ENCODE data around the gene ZNF544. TPM values are rescaled to one million over a fixed set of nuclear protein-coding genes. Genes with fewer than 3 reads are reported as not detected.
"Not testable (repeated sequence)": the region's sequence is repeated elsewhere in the genome, so short reads cannot be mapped to it uniquely, and the experiment has no call there.

The ZNF544 gene
- total RNA-seq, 1 donor from 2014 or later, result 26.1 TPM

GRCh38 chr19:58294743-58295374 lies 66.1 kb downstream of the ZNF544 start:
- H3K36me3 ChIP-seq (ENCODE audit: control insufficient read depth in 3 of 3, insufficient read depth in 3 of 3, low read length in 3 of 3), result peaks cover 31 to 61% (median 45%) of the 10 kb centered on the region in 3 donors
- H3K27me3 ChIP-seq (ENCODE audit: control insufficient read depth in 3 of 3, insufficient read depth in 3 of 3, low read length in 3 of 3), result no peaks in the 10 kb centered on the region
- H3K9me3 ChIP-seq (ENCODE audit: control insufficient read depth in 3 of 3, low read length in 3 of 3), result peaks cover 5 to 27% (median 19%) of the 10 kb centered on the region in 3 donors
- peak overlapping the region in 1 of 3 donors; percentile 19 for H3K4me3 ChIP-seq (ENCODE audit: low read length in 3 of 3)
- no peaks in the 10 kb centered on the region for H3K4me1 ChIP-seq (ENCODE audit: control insufficient read depth in 3 of 3, insufficient read depth in 3 of 3, low read length in 3 of 3)
- no peak overlapping the region for H3K9ac ChIP-seq (ENCODE audit: low read depth in 1 of 3, low read length in 3 of 3)
- no peak overlapping the region for H3K27ac ChIP-seq (ENCODE audit: low read depth, low read length)

GRCh38 chr19:58296104-58296503 lies 67.4 kb downstream of the ZNF544 start:
- no peaks in the 10 kb centered on the region for H3K27me3 ChIP-seq (ENCODE audit: control insufficient read depth in 3 of 3, insufficient read depth in 3 of 3, low read length in 3 of 3)
- peaks cover 5 to 27% (median 19%) of the 10 kb centered on the region in 3 donors for H3K9me3 ChIP-seq (ENCODE audit: control insufficient read depth in 3 of 3, low read length in 3 of 3)
- H3K4me3 ChIP-seq (ENCODE audit: low read length in 3 of 3), result no peak overlapping the region
- H3K36me3 ChIP-seq (ENCODE audit: control insufficient read depth in 3 of 3, insufficient read depth in 3 of 3, low read length in 3 of 3), result peaks cover 35 to 62% (median 50%) of the 10 kb centered on the region in 3 donors
- H3K27ac ChIP-seq (ENCODE audit: low read depth, low read length), result no peak overlapping the region
- no peak overlapping the region for H3K9ac ChIP-seq (ENCODE audit: low read depth in 1 of 3, low read length in 3 of 3)
- H3K4me1 ChIP-seq (ENCODE audit: control insufficient read depth in 3 of 3, insufficient read depth in 3 of 3, low read length in 3 of 3), result no peaks in the 10 kb centered on the region

- H3K27ac ChIP-seq (ENCODE audit: low read depth, low read length), result no peak overlapping the region
- H3K9ac ChIP-seq (ENCODE audit: low read depth in 1 of 3, low read length in 3 of 3), result no peak overlapping the region
- H3K27me3 ChIP-seq (ENCODE audit: control insufficient read depth in 3 of 3, insufficient read depth in 3 of 3, low read length in 3 of 3), result no peaks in the 10 kb centered on the region
- peaks cover 0 to 8% (median 0%) of the 10 kb centered on the region in 3 donors for H3K9me3 ChIP-seq (ENCODE audit: control insufficient read depth in 3 of 3, low read length in 3 of 3)
- no peak overlapping the region for H3K4me3 ChIP-seq (ENCODE audit: low read length in 3 of 3)
- peaks cover 10 to 26% (median 19%) of the 10 kb centered on the region in 3 donors for H3K36me3 ChIP-seq (ENCODE audit: control insufficient read depth in 3 of 3, insufficient read depth in 3 of 3, low read length in 3 of 3)
- H3K4me1 ChIP-seq (ENCODE audit: control insufficient read depth in 3 of 3, insufficient read depth in 3 of 3, low read length in 3 of 3), result peaks cover 2 to 8% (median 5%) of the 10 kb centered on the region in 3 donors
These were observed 71.9 kb downstream of the ZNF544 start for GRCh38 chr19:58300620-58301019.

GRCh38 chr19:58304255-58304654 lies 75.5 kb downstream of the ZNF544 start:
- peaks cover 0 to 4% (median 0%) of the 10 kb centered on the region in 3 donors for H3K9me3 ChIP-seq (ENCODE audit: control insufficient read depth in 3 of 3, low read length in 3 of 3)
- no peak overlapping the region for H3K27ac ChIP-seq (ENCODE audit: low read depth, low read length)
- H3K4me1 ChIP-seq (ENCODE audit: control insufficient read depth in 3 of 3, insufficient read depth in 3 of 3, low read length in 3 of 3), result peaks cover 9 to 18% (median 13%) of the 10 kb centered on the region in 3 donors
- peaks cover 24 to 31% (median 28%) of the 10 kb centered on the region in 3 donors for H3K36me3 ChIP-seq (ENCODE audit: control insufficient read depth in 3 of 3, insufficient read depth in 3 of 3, low read length in 3 of 3)
- H3K9ac ChIP-seq (ENCODE audit: low read depth in 1 of 3, low read length in 3 of 3), result no peak overlapping the region
- peak overlapping the region; percentile 84 to 100 (median 99) for H3K4me3 ChIP-seq (ENCODE audit: low read length in 3 of 3)
- H3K27me3 ChIP-seq (ENCODE audit: control insufficient read depth in 3 of 3, insufficient read depth in 3 of 3, low read length in 3 of 3), result no peaks in the 10 kb centered on the region

GRCh38 chr19:58304748-58305064 lies 76.0 kb downstream of the ZNF544 start:
- H3K9ac ChIP-seq (ENCODE audit: low read depth in 1 of 3, low read length in 3 of 3), result peak overlapping the region; percentile 67 to 96 (median 95)
- H3K4me3 ChIP-seq (ENCODE audit: low read length in 3 of 3), result peak overlapping the region; percentile 84 to 100 (median 99)
- H3K9me3 ChIP-seq (ENCODE audit: control insufficient read depth in 3 of 3, low read length in 3 of 3), result peaks cover 0 to 4% (median 0%) of the 10 kb centered on the region in 3 donors
- no peaks in the 10 kb centered on the region for H3K27me3 ChIP-seq (ENCODE audit: control insufficient read depth in 3 of 3, insufficient read depth in 3 of 3, low read length in 3 of 3)
- peak overlapping the region; percentile 91 for H3K27ac ChIP-seq (ENCODE audit: low read depth, low read length)
- H3K4me1 ChIP-seq (ENCODE audit: control insufficient read depth in 3 of 3, insufficient read depth in 3 of 3, low read length in 3 of 3), result peaks cover 9 to 18% (median 13%) of the 10 kb centered on the region in 3 donors
- peaks cover 23 to 33% (median 28%) of the 10 kb centered on the region in 3 donors for H3K36me3 ChIP-seq (ENCODE audit: control insufficient read depth in 3 of 3, insufficient read depth in 3 of 3, low read length in 3 of 3)

GRCh38 chr19:58305065-58305931 lies 76.6 kb downstream of the ZNF544 start, which contains the start of gene ERVK3-1:
Gene ERVK3-1, plus strand, starts transcription at chr19:58305377. Its CDS starts 6,792 bp downstream, at chr19:58312169.
- H3K4me1 ChIP-seq (ENCODE audit: control insufficient read depth in 3 of 3, insufficient read depth in 3 of 3, low read length in 3 of 3), result peaks cover 9 to 18% (median 13%) of the 10 kb centered on the region in 3 donors
- H3K4me3 ChIP-seq (ENCODE audit: low read length in 3 of 3), result peak within 1 kb of the TSS; percentile 84 to 100 (median 99)
- peaks cover 0 to 4% (median 0%) of the 10 kb centered on the region in 3 donors for H3K9me3 ChIP-seq (ENCODE audit: control insufficient read depth in 3 of 3, low read length in 3 of 3)
- H3K36me3 ChIP-seq (ENCODE audit: control insufficient read depth in 3 of 3, insufficient read depth in 3 of 3, low read length in 3 of 3), result peaks cover 17 to 33% (median 28%) of the 10 kb centered on the region in 3 donors
- peak within 1 kb of the TSS; percentile 93 to 96 (median 95) for H3K9ac ChIP-seq (ENCODE audit: low read depth in 1 of 3, low read length in 3 of 3)
- H3K27ac ChIP-seq (ENCODE audit: low read depth, low read length), result peak within 1 kb of the TSS; percentile 91
- no peaks in the 10 kb centered on the region for H3K27me3 ChIP-seq (ENCODE audit: control insufficient read depth in 3 of 3, insufficient read depth in 3 of 3, low read length in 3 of 3)

GRCh38 chr19:58305932-58306323 lies 77.2 kb downstream of the ZNF544 start:
- Histone ChIP-seq H3K4me3 (ENCODE audit: low read length in 3 of 3) (peak overlapping the region; percentile 84 to 100 (median 99)), H3K4me1 (ENCODE audit: control insufficient read depth in 3 of 3, insufficient read depth in 3 of 3, low read length in 3 of 3) (peaks cover 9 to 18% (median 13%) of the 10 kb centered on the region in 3 donors), H3K9ac (ENCODE audit: low read depth in 1 of 3, low read length in 3 of 3) (peak overlapping the region; percentile 93 to 96 (median 95)), H3K27ac (ENCODE audit: low read depth, low read length) (peak overlapping the region; percentile 91), H3K36me3 (ENCODE audit: control insufficient read depth in 3 of 3, insufficient read depth in 3 of 3, low read length in 3 of 3) (peaks cover 12 to 27% (median 24%) of the 10 kb centered on the region in 3 donors), H3K9me3 (ENCODE audit: control insufficient read depth in 3 of 3, low read length in 3 of 3) (peaks cover 0 to 4% (median 0%) of the 10 kb centered on the region in 3 donors), H3K27me3 (ENCODE audit: control insufficient read depth in 3 of 3, insufficient read depth in 3 of 3, low read length in 3 of 3) (no peaks in the 10 kb centered on the region)

GRCh38 chr19:58307736-58308135 lies 79.0 kb downstream of the ZNF544 start:
- no peak overlapping the region for H3K4me3 ChIP-seq (ENCODE audit: low read length in 3 of 3)
- H3K9me3 ChIP-seq (ENCODE audit: control insufficient read depth in 3 of 3, low read length in 3 of 3), result no peaks in the 10 kb centered on the region
- H3K36me3 ChIP-seq (ENCODE audit: control insufficient read depth in 3 of 3, insufficient read depth in 3 of 3, low read length in 3 of 3), result peaks cover 18 to 35% (median 29%) of the 10 kb centered on the region in 3 donors
- no peaks in the 10 kb centered on the region for H3K27me3 ChIP-seq (ENCODE audit: control insufficient read depth in 3 of 3, insufficient read depth in 3 of 3, low read length in 3 of 3)
- peaks cover 9 to 18% (median 13%) of the 10 kb centered on the region in 3 donors for H3K4me1 ChIP-seq (ENCODE audit: control insufficient read depth in 3 of 3, insufficient read depth in 3 of 3, low read length in 3 of 3)
- no peak overlapping the region for H3K27ac ChIP-seq (ENCODE audit: low read depth, low read length)
- H3K9ac ChIP-seq (ENCODE audit: low read depth in 1 of 3, low read length in 3 of 3), result no peak overlapping the region

GRCh38 chr19:58310685-58311084 lies 82.0 kb downstream of the ZNF544 start:
- H3K4me1 ChIP-seq (ENCODE audit: control insufficient read depth in 3 of 3, insufficient read depth in 3 of 3, low read length in 3 of 3); H3K9me3 ChIP-seq (ENCODE audit: control insufficient read depth in 3 of 3, low read length in 3 of 3); H3K4me3 ChIP-seq (ENCODE audit: low read length in 3 of 3); H3K27ac ChIP-seq (ENCODE audit: low read depth, low read length); H3K27me3 ChIP-seq (ENCODE audit: control insufficient read depth in 3 of 3, insufficient read depth in 3 of 3, low read length in 3 of 3); H3K9ac ChIP-seq (ENCODE audit: low read depth in 1 of 3, low read length in 3 of 3): not testable (repeated sequence)
- peaks cover 30 to 56% (median 55%) of the 10 kb centered on the region in 3 donors for H3K36me3 ChIP-seq (ENCODE audit: control insufficient read depth in 3 of 3, insufficient read depth in 3 of 3, low read length in 3 of 3)
